Activated CD8-positive, alpha-beta memory T cell treated with anti-CD3 and anti-CD28 coated beads, Interleukin-2, amount 50 U/mL, for 24 hours (primary cell): ENCODE measurements around the gene SMAP1.

Source experiments
- DNase-seq: peaks from one replicate; pipeline ENCODE4 v3.0.0-alpha.2; 2020; ENCODE audit errors: extremely low read depth

Gene SMAP1

GRCh38 chr6:70842541-70842940 is 174.9 kb downstream of the SMAP1 start:
- no peak for DNase-seq

- no peak for DNase-seq
Measured at GRCh38 chr6:70843328-70843918, 175.7 kb downstream of the SMAP1 start.

- DNase-seq: no peak
Measured at GRCh38 chr6:70844301-70844700, 176.6 kb downstream of the SMAP1 start.

- no peak for DNase-seq
Measured at GRCh38 chr6:70846207-70846835, 178.6 kb downstream of the SMAP1 start.

- no peak for DNase-seq
Measured at GRCh38 chr6:70847106-70848084, 179.7 kb downstream of the SMAP1 start.

- DNase-seq: no peak
Measured at GRCh38 chr6:70849348-70850069, 181.8 kb downstream of the SMAP1 start.

- no peak for DNase-seq
Measured at GRCh38 chr6:70852667-70853246, 185.1 kb downstream of the SMAP1 start.

GRCh38 chr6:70857387-70858077 is 189.8 kb downstream of the SMAP1 start:
- no peak for DNase-seq

GRCh38 chr6:70860045-70860444 is 192.4 kb downstream of the SMAP1 start:
- no peak for DNase-seq

- DNase-seq: no peak
Measured at GRCh38 chr6:70860920-70861319, 193.2 kb downstream of the SMAP1 start.

GRCh38 chr6:70863343-70863742 is 195.7 kb downstream of the SMAP1 start:
- no peak for DNase-seq

- no peak for DNase-seq
Measured at GRCh38 chr6:70864401-70864800, 196.7 kb downstream of the SMAP1 start.

- DNase-seq: no peak
Measured at GRCh38 chr6:70872469-70872868, 204.8 kb downstream of the SMAP1 start.

- DNase-seq: no peak
Measured at GRCh38 chr6:70874181-70874913, 206.7 kb downstream of the SMAP1 start.

GRCh38 chr6:70879496-70879895 is 211.8 kb downstream of the SMAP1 start:
- no peak for DNase-seq

GRCh38 chr6:70884074-70884983 is 216.6 kb downstream of the SMAP1 start:
- DNase-seq: no peak

- no peak for DNase-seq
Measured at GRCh38 chr6:70886071-70886470, 218.4 kb downstream of the SMAP1 start.

GRCh38 chr6:70886661-70887060 is 219.0 kb downstream of the SMAP1 start:
- DNase-seq: no peak

GRCh38 chr6:70889270-70889669 is 221.6 kb downstream of the SMAP1 start:
- no peak for DNase-seq
